GM19099 (cell line): ENCODE results near the gene DIPK1B.

Experiments used
- POLR2A ChIP-seq: IDR thresholded peaks from 3 replicates; pipeline ENCODE4 v1.6.1; 2011; ENCODE audit warnings: low read depth; ENCODE audit not compliant: insufficient read length; ENCODE audit errors: extremely low read depth

DIPK1B gene

DNA sequence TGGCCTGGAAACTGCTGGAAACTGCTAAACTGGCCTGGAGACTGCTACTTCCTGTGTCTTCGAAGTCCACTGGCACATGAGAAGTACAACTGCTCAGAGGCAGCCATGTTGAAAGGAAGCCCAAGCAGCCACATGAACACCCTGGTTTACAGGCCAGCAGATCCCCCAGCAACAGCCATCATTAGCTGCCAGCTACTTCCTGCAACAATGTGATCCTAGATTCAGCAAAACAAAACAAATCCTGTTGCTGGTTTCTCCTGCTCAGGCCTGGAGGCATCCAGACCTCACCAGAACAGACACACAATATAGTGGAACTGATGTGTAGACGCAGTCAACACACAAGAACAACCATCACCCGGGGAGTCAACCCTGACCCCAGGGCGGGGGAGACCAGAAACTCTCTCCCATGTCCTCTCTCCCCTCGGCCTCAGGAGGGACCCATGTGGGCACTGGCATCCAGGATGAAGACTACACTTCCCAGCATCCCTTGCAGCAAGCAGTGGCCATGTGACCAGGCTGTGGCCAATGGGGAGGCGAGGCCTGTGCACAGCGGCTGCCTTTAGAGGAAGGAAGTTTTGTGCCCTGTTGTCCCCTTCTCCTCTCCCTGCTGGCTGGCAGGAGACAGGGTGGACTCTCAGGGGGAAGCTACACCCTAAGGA, 61.1 kb downstream of the DIPK1B start:
- no peak for TF ChIP-seq POLR2A
